ENCODE results near the gene FHOD3. TPM values are rescaled to one million over a fixed set of nuclear protein-coding genes. Genes with fewer than 3 reads are reported as not detected.

FHOD3 gene
- total RNA-seq, 1 experiment from 2014 or later, result 10.6 TPM

GRCh38 chr18:36708366-36708765 lies 410.9 kb downstream of the FHOD3 start:
- H3K4me1 ChIP-seq (replicated peaks; ENCODE audit: insufficient read depth), result no peaks in the 10 kb centered on the region

GRCh38 chr18:36709315-36709714 lies 411.8 kb downstream of the FHOD3 start:
- BruUV-seq (replicated peaks), result no TSS peak
- Histone ChIP-seq H2AFZ (no peak overlapping the region), H3K4me3 (no peak overlapping the region), H3K79me2 (ENCODE audit: low read depth) (no peaks in the 10 kb centered on the region), H3K9me3 (ENCODE audit: insufficient read depth, low read depth) (no peaks in the 10 kb centered on the region), H3K27ac (no peak overlapping the region), H3K9me2 (ENCODE audit: insufficient read depth) (no peaks in the 10 kb centered on the region), H4K20me1 (ENCODE audit: insufficient read depth) (no peaks in the 10 kb centered on the region), H3F3A (ENCODE audit: insufficient read depth, low read depth) (no peaks in the 10 kb centered on the region), H3K27me3 (ENCODE audit: insufficient read depth, low read depth) (no peaks in the 10 kb centered on the region), H3K36me3 (ENCODE audit: low read depth) (no peaks in the 10 kb centered on the region), H3K4me2 (no peak overlapping the region), H3K4me1 (replicated peaks; ENCODE audit: insufficient read depth) (no peaks in the 10 kb centered on the region)
- POLR2A ChIA-PET (ENCODE audit: unreplicated experiment), result no interaction called here
- no peak for DNase-seq
- intact Hi-C loops (cut with micrococcal nuclease; ENCODE audit: unreplicated experiment), result no loop called here
- CTCF ChIA-PET, result no interaction called here
- no peak for TF ChIP-seq EZH2 (IDR thresholded peaks at IDR 0.05; ENCODE audit: low read depth)
- no peak for TF ChIP-seq CTCF (conservative IDR thresholded peaks at IDR 0.05)

More at GRCh38 chr18:36708366-36708765, 410.9 kb downstream of the FHOD3 start:
- no TSS peak for BruUV-seq (replicated peaks)
- H4K20me1 ChIP-seq (ENCODE audit: insufficient read depth), result no peaks in the 10 kb centered on the region
- no peaks in the 10 kb centered on the region for H3K9me3 ChIP-seq (ENCODE audit: insufficient read depth, low read depth)
- POLR2A ChIA-PET (ENCODE audit: unreplicated experiment), result no interaction called here
- no peaks in the 10 kb centered on the region for H3K27me3 ChIP-seq (ENCODE audit: insufficient read depth, low read depth)
- no peak overlapping the region for H3K27ac ChIP-seq
- intact Hi-C loops (cut with micrococcal nuclease; ENCODE audit: unreplicated experiment), result no loop called here
- H3K4me2 ChIP-seq, result no peak overlapping the region
- no peaks in the 10 kb centered on the region for H3K79me2 ChIP-seq (ENCODE audit: low read depth)
- no peak for TF ChIP-seq CTCF (conservative IDR thresholded peaks at IDR 0.05)
- TF ChIP-seq EZH2 (IDR thresholded peaks at IDR 0.05; ENCODE audit: low read depth), result no peak
- CTCF ChIA-PET, result no interaction called here
- DNase-seq, result no peak
- no peaks in the 10 kb centered on the region for H3K9me2 ChIP-seq (ENCODE audit: insufficient read depth)
- H3F3A ChIP-seq (ENCODE audit: insufficient read depth, low read depth), result no peaks in the 10 kb centered on the region
- no peak overlapping the region for H2AFZ ChIP-seq
- H3K4me3 ChIP-seq, result no peak overlapping the region
- no peaks in the 10 kb centered on the region for H3K36me3 ChIP-seq (ENCODE audit: low read depth)

GRCh38 chr18:36711014-36711725 lies 413.7 kb downstream of the FHOD3 start:
- no peaks in the 10 kb centered on the region for H3K9me2 ChIP-seq (ENCODE audit: insufficient read depth)
- intact Hi-C loops (cut with micrococcal nuclease; ENCODE audit: unreplicated experiment), result no loop called here
- no peak overlapping the region for H3K4me2 ChIP-seq
- CTCF ChIA-PET, result no interaction called here
- H4K20me1 ChIP-seq (ENCODE audit: insufficient read depth), result no peaks in the 10 kb centered on the region
- POLR2A ChIA-PET (ENCODE audit: unreplicated experiment), result interaction anchor here (0.5 kb wide), 1 partner anchor 41 kb away, joined by 5 read pairs; no protein-coding TSS in a partner anchor
- H3K27me3 ChIP-seq (ENCODE audit: insufficient read depth, low read depth), result no peaks in the 10 kb centered on the region
- no peaks in the 10 kb centered on the region for H3F3A ChIP-seq (ENCODE audit: insufficient read depth, low read depth)
- no peak overlapping the region for H2AFZ ChIP-seq
- no peak overlapping the region for H3K4me3 ChIP-seq
- H3K36me3 ChIP-seq (ENCODE audit: low read depth), result no peaks in the 10 kb centered on the region
- BruUV-seq (replicated peaks), result no TSS peak
- no peaks in the 10 kb centered on the region for H3K4me1 ChIP-seq (replicated peaks; ENCODE audit: insufficient read depth)
- no peak overlapping the region for H3K27ac ChIP-seq
- no peaks in the 10 kb centered on the region for H3K79me2 ChIP-seq (ENCODE audit: low read depth)
- no peak for DNase-seq
- TF ChIP-seq EZH2 (IDR thresholded peaks at IDR 0.05; ENCODE audit: low read depth), result no peak
- TF ChIP-seq CTCF (conservative IDR thresholded peaks at IDR 0.05), result no peak
- H3K9me3 ChIP-seq (ENCODE audit: insufficient read depth, low read depth), result no peaks in the 10 kb centered on the region

All from PC-9 (cell line).